Stimulated activated CD4-positive, alpha-beta T cell treated with anti-CD3 and anti-CD28 coated beads, Interleukin-15, amount 100 ng/mL, for 48 hours (primary cell): Measurements from ENCODE around the gene FMO5.
A peak's percentile ranks its signal among the peaks of the same experiment; 100 is the strongest.

ENCODE experiments used
- DNase-seq, 2 donors: peaks; one replicate each; pipeline ENCODE4 v3.0.0-alpha.2; 2020; ENCODE audit warnings: low read depth in 2 of 2

FMO5 gene, protein sequence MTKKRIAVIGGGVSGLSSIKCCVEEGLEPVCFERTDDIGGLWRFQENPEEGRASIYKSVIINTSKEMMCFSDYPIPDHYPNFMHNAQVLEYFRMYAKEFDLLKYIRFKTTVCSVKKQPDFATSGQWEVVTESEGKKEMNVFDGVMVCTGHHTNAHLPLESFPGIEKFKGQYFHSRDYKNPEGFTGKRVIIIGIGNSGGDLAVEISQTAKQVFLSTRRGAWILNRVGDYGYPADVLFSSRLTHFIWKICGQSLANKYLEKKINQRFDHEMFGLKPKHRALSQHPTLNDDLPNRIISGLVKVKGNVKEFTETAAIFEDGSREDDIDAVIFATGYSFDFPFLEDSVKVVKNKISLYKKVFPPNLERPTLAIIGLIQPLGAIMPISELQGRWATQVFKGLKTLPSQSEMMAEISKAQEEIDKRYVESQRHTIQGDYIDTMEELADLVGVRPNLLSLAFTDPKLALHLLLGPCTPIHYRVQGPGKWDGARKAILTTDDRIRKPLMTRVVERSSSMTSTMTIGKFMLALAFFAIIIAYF

DNA sequence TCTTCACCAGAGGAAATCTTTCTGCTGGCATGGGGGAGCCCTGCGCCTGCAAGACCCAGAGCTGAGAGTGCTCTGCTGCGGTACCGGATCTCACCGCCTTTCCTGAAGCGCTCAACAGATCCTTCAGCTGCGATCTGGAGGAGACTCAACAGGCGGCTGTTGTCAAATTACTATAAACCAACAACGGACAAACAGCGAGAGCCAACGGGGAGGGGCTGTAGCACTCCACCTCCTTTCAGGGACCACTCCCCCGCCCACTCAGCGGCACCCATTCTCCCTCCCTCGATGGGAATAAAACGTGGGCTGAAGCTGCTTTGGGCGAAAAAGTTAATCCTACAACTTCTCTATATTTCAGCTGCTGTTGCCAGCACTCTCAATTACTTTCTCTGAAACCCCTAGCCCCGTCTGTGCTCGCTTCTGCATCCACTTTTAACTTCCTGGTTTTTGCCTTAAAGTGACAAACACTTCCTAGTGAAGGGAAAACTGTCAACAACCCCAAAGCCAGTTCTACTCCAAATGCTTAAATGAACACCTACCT is at the start of gene FMO5:
FMO5 (minus strand) TSS at position 147 of the 538 bp plus-strand sequence. CDS start 310 bp downstream, outside the sequence.
- peak in 1 of 2 donors; percentile 27 for DNase-seq

DNA sequence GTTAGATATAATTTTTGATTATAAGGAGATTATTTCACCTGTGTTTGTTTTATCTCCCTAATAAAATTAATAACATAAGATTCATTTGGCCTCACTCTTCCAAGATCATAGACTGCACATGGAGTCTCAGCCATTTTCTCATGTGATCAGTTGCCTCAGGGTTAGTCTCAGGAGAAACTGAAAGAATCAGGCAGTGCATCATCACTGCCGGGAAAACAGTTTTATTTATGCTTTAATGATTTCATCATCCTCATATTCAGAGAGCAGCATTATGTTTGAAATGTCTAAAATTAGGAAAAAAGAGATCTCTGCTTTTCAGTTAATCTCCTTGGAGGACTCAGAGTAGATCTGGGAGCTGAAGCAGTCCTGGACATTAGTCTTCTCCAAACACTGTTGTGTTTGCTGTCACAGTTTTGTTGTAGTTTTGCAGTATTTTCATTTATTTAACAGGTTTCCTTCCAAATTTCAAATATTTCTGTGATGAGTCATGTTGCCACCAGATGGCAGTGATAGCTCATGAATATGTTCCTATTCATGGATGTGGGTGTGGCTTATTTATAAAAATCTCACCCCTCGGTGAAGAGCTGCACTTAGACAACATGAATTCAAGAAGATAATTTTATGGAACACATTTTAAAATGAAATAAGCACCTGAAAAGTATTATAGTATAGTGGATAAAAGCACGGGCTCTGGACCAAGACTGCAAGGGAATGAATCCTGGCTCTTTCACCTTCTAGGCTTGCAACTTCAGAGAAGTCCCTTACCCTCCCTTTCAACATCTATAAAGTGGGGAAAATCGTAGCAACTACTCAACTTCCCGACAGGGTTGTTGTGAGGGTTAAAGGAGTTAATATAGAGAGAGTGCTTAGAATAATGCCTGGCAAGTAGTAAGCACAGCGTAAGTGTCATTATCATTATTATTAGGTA is 48.5 kb upstream of the FMO5 start:
- DNase-seq: peak in 1 of 2 donors; percentile 3

DNA sequence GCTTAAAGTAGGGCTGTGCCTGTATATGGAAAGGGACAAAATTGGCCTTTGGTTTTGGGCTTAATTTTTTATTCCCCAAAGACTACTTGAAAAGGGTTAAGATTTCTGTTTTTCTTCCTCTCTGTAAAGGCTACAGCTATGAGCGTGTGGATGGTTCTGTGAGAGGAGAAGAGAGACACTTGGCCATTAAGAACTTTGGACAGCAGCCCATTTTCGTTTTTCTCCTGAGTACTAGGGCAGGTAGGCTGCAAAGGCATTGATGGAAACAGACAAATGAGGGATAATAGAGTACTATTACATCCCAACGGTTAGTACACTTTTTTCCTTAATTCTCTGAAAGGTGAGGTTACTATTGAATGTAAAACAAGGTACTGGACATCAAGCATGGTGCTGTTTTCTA is 46.9 kb upstream of the FMO5 start:
- DNase-seq: no peak

DNA sequence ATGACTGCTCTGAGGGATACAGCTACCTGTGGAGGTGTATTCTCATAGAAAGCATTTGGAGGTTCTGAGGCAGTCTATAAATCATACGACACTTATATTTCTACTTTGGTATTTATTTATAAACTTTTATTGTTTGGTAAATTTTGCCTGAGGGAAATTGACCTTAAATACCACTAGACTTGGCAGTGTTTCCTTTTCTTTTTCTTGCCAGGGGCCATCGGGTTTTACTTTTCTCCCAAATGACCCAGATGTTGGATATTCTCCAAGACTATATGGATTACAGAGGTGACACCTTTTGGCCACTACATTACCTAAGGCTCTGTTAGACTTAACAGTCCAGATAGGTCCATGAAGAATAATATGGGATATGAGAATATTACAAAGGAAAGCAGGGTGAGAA is 45.6 kb upstream of the FMO5 start:
- DNase-seq: no peak

DNA sequence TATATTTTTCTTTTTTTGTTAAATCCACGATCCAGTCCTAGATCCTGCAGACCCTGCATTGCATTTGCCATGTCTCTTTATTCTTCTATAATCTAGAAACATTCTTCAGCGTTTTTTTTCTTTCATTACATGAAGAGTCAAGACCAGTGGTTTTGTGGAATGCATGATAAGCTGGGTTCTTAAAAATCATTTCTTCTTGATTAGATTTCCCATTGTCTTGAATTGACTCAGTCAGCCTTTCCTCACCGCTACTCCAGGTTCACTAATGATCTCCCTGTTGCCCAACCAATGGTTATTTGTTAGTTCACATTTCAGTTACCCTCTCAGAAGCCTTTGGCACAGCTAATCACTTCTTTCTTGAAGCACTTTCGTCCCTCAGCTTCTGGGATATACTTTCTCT is 42.6 kb upstream of the FMO5 start:
- no peak for DNase-seq

DNA sequence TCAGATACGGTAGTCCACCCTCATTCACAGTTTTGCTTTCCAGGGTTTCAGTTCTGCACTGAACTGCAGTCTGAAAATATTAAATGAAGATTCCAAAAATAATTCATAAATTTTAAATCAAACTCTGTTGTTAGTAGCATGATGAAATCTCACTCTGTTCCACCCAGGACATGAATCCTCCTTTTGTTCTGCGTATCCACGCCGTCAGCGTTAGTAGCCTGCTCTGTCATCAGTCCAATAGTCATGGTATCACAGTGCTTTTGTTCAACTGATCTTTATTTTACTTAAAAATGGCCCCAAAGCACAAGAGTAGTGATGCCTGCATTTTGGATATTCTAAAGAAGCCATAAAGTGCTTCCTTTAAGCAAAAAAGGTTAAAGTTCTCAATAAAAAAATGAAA is 41.2 kb upstream of the FMO5 start:
- no peak for DNase-seq

DNA sequence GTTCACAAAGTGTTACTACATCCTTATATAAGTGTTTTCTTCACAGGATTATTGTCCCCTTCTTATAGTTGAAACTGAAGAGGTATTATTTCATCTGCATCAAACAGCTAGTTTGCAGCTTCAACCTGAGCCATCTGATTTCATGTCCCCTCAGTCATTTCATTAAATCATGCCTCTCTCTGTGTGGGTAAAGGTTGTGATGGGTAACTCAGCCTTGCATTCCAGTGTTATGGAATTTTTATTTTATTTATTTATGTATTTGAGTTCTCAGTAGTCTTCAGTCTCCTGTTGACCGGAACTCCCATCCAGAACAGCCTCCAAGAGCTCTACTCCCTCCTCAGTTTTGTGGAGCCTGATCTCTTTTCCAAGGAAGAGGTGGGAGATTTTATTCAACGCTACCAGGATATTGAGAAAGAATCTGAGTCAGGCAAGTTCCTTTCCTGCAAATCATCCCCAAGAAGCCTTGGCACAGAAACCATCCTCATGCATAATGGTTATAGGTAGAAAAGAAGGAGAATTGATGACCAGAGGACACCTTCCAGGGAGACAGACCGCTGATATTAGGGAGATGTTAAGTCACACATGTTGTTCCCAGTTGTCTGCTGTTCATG is 39.1 kb upstream of the FMO5 start:
- no peak for DNase-seq

DNA sequence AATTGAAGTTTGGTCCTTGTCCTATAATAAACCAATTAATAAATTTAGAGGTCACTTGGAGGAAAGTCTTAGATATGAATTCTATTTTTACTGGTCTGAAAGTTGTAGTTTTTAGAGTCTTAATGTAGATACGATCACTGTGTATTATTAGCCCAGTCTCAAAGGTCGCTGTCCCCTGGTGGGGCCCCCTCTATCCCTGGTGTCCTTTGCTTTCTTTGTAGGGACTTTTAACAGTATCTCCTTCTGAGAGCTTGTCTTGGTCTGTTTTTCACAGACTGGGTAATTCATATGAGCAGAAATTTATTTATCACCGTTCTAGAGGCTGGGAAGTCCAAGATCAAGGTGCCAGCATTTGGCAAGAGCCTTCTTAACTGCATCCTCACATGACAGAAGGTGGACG is 35.8 kb upstream of the FMO5 start:
- DNase-seq: no peak

DNA sequence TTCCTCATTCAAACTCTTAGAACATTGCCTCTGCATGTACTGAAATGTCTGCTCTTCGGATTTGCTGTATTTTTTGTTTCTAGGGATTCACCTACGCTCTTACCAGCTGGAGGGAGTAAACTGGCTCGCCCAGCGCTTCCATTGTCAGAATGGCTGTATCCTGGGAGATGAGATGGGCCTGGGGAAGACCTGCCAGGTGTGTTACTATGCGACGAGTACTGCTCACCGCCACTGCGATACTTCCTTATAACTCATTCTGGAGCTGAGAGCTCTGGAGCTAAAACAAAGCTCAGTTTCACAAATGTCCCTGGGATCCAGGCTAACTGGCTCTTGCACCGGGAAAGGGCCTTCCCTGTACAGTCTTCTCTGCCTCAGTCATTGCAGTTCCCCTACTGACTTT is 27.4 kb upstream of the FMO5 start:
- no peak for DNase-seq

DNA sequence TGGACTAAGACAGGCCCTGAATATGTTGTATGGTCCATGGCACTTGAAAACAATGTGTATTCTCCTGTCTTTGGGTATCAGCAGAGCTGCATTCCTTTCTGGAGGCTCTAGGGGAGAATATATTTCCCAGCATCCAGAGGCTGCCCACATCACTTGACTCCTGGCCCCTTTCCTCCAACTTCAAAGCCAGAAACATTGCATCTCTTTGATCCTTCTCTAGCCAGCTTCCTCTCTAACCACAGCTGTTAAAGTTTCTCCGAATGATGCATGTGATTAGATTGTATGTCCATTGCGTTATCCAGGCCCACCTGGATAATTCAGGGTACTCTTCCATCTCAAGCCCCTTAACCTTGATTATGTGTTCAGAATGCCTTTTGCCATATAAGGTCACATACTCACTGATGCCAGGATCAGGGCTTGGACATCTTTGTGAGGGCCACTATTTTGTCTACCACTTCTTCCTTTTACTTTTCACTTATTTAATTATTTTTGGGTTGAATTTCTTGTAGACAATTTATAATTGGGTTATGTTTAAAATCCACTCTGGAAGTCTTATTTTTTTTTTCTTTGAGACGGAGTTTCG is 22.6 kb upstream of the FMO5 start:
- DNase-seq: no peak

DNA sequence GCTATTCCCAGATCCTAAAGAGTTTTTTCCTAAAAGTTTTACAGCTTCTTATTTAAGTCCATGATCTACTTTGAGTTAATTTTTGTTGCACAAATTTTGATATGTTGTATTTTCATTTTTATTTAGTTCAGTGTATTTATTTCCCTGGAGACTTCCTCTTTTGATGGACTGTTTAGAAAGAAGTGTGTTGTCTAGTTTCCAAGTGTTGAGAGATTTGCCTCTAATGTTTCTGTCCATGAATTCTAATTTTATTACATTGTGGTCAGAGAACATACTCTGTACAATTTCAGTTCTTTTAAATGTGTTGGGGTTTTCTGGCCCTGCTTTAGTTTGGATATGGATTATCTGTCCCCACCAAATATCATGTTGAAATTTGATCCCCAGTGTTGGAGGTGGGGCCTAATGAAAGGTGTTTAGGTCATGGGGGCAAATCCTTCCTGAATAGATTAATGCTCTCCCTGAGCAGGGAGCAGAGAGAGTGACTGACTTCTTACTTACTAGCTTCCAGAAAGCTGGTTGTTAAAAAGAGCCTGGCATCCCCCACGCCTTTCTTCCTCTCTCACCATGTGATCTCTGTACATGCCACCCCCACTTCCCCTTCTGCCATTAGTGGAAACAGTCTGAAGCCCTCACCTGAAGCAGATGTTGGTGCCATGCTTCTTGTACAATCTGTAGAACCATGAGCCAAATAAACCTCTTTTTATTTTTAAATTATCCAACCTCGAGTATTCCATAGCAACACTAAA is 21.9 kb upstream of the FMO5 start:
- no peak for DNase-seq

DNA sequence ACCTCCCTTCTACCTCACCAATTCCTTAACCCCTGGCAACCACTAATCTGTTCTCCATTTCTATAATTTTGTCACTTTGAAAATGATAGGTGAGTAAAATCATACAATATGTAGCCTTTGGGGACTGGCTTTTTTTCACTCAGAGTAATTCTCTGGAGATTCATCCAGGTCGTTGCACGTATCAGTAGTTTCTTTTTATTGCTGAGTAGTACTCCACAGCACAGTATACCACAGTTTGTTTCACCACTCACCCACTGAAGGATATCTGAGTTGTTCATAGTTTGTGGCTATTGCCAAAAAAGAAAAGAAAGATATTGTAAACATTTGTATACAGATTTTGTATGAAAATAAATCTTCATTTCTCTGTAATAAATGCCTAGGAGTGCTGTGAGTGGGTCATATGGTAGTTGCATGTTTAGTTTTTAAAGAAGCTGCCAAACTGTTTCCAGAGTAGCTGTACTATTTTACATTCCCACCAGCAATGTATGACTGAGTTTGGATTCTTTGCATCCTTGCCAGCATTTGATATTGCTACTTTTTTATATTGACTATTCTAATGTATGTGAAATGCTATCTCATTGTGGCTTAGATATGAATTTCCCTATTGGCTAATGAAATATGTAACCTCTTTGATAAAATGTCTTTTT is 21.0 kb upstream of the FMO5 start:
- DNase-seq: no peak

DNA sequence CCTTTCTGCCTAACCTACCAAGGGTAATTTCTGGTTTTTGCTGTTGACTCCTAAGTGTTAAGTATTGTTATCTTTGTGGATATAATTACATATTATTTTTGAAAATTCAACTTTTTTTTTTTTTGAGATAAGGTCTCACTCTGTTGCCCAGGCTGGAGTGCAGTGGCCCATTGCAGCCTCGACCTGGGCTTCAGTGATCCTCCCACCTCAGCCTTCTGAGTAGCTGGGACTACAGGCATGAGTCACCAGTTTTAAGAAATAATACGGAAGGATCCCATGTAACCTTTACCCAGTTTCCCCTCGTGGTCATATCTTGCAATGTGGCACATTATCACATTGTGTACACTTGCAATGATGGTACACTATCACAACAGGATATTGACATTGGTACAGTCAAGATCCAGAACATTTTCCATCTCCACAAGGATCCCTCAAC is 20.5 kb upstream of the FMO5 start:
- no peak for DNase-seq

DNA sequence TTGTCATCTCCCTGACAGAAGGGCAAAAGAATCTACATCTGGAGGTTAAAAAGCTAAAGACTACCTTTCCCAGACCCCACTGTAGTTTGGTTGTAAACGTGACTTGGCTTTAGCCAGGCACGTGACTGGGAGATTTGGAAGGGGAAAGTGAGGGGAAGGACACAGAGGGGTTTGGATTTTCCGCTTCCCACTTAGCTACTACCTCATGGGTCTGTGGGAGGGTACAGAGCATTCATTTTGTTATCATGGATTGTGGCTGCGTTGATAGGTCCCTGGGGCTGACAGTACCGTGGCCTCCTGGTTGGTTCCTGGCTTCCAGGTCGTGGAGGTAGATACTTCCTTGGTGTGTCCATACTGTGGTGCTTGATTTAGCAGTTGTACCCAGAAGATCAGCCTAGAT is 20.0 kb upstream of the FMO5 start:
- DNase-seq: no peak

DNA sequence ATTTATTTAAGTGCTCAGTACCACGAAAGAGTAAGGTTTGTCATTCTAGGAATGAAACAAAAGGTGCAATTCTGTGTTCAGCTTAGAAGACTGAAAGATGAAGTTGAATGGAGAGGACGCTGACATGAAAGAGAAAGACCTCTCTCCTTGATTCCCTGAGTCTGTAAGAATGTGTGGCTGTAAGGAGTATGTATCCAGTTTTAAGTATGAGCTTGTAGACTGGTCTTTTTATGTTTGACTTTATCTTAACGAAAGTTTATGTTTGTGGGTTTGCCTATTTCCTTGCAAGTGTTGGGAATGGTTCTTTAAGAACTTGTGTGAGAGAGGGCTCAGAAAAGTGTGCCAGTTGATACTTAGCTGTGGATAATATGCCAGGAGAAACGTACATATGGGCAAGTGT is 18.7 kb upstream of the FMO5 start:
- no peak for DNase-seq

DNA sequence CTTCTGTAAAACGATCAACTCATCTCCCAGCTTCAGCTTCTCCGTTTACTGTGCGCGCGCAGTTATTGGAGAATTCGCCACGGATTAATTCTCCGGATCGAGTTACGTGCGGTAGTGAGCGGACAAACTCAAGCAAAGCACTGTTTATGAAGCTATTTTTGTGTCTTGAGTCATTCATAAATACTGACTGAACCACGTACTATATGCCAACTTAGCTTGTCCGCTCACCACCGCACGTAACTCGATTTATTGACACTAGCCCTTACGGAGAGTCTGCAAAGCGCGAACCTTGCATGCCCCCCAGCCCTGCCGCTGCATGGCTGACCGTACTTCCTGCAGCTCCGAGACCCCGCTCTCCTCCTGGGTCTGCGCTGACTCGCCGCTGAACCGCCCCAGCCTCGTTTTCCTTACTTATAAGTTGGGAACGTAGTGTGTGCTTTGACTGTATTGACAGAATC is 18.1 kb upstream of the FMO5 start:
- no peak for DNase-seq

DNA sequence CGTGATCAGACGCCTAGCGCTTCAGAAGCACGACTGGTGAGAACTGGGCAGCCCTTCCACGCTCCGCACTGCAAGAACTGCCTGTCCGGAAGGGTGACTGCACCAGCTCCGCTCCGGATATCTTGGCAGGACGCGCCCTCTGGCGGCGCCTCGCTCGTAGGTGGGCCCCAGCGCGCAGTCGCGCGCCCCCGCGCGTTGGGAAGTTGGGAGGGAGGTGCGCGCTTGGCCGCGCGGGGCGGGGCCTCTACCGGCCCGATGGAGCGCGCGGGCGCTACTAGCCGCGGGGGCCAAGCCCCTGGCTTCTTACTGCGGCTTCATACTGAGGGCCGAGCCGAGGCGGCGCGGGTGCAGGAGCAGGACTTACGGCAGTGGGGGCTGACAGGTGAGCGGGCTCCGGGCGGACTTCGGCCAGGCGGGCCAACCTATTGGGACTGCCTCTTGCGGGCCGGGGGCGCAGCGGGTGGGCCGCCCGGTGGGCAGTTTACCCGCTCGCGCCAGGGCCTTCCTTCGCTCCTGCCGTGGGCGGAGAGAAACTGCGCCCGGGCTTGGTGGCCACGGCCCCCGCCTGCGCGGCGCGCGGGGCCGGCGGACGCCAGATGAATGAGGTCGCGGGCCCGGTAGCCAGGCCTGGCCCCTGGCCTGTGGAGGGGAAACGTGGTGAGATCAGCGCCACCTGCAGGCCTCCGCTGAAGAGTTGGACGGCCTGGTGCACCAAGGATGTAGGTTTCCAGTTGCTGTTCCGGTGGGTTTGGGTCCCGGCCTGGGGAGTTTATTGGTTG is 17.5 kb upstream of the FMO5 start, which contains the start of gene CHD1L:
CHD1L (plus strand) TSS at position 236 of the 779 bp plus-strand sequence; CDS start at position 256, 20 bp downstream.
- DNase-seq: peak; percentile 86 to 91

DNA sequence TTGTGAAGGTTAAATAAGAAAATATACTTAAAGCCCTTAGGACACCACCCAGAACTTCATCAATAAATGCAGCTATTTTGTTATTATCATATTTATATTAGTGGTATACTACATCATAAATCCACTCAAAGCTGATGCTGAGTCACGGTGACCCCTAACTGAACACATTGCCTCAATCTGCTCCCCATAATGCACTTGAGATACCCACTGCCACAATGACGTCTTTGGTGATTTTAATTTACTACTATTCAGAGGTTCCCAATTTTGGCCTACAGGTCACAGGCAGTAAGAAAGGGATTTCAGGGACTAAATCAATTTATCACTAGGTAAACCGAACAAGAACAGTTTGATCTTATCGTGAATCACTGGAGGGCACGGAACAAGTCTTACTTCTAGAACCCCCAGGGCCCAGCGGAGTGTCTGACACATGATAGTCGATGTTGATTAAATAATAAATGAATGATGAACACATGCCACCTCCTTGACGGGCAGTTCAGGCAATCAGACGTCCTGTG is 16.9 kb upstream of the FMO5 start:
- DNase-seq: no peak
